ENCODE results near the gene TOR4A. TPM values are rescaled to one million over a fixed set of nuclear protein-coding genes. Genes with fewer than 3 reads are reported as not detected.

The TOR4A gene
- total RNA-seq, 6 experiments from 2014 or later, result 58.4 to 76.2 (median 62.2) TPM

DNA sequence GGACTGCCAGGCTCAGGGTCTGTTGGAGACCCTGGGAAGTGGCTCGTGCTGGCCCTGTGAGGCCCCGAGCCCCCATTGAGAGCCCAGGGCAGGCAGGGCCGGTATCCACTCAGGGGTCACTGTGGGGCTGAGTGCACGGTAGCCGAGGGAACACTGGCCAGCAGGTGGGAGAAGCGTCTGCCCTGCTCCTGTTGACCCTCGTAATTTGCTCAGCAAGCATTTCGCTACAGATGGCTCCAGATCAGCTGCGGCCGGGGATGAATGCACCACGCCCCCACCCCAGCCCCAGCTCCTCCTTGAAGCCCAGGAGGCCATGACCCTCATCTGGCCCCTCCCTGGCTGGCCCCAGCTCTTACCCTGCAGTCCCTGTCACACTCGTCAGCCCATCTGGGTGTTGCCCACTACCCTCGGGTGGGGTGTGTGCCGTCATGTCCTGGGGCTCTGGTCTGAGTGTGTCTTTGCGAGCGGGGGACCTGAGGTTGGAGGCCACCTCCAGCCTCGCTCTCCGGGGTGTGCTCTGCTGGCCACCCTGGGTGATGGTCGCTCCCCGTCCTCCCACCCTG lies 30.6 kb downstream of the TOR4A start:
- no peaks in the 10 kb centered on the region for H3K36me3 Mint-ChIP-seq (ENCODE audit: low read depth)
- H3K27me3 Mint-ChIP-seq (ENCODE audit: insufficient read depth), result peaks cover 6% of the 10 kb centered on the region; the same call in 1 of the 2 replicates
- H3K4me3 Mint-ChIP-seq, result no peak overlapping the region
- no peaks in the 10 kb centered on the region for H3K4me1 Mint-ChIP-seq (ENCODE audit: low read depth)
- no peak for DNase-seq
- no peak overlapping the region for H3K27ac Mint-ChIP-seq
- no peaks in the 10 kb centered on the region for H3K9me3 Mint-ChIP-seq
- TF ChIP-seq, protein P1, sequence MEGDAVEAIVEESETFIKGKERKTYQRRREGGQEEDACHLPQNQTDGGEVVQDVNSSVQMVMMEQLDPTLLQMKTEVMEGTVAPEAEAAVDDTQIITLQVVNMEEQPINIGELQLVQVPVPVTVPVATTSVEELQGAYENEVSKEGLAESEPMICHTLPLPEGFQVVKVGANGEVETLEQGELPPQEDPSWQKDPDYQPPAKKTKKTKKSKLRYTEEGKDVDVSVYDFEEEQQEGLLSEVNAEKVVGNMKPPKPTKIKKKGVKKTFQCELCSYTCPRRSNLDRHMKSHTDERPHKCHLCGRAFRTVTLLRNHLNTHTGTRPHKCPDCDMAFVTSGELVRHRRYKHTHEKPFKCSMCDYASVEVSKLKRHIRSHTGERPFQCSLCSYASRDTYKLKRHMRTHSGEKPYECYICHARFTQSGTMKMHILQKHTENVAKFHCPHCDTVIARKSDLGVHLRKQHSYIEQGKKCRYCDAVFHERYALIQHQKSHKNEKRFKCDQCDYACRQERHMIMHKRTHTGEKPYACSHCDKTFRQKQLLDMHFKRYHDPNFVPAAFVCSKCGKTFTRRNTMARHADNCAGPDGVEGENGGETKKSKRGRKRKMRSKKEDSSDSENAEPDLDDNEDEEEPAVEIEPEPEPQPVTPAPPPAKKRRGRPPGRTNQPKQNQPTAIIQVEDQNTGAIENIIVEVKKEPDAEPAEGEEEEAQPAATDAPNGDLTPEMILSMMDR (IDR thresholded peaks at IDR 0.05), result no peak

DNA sequence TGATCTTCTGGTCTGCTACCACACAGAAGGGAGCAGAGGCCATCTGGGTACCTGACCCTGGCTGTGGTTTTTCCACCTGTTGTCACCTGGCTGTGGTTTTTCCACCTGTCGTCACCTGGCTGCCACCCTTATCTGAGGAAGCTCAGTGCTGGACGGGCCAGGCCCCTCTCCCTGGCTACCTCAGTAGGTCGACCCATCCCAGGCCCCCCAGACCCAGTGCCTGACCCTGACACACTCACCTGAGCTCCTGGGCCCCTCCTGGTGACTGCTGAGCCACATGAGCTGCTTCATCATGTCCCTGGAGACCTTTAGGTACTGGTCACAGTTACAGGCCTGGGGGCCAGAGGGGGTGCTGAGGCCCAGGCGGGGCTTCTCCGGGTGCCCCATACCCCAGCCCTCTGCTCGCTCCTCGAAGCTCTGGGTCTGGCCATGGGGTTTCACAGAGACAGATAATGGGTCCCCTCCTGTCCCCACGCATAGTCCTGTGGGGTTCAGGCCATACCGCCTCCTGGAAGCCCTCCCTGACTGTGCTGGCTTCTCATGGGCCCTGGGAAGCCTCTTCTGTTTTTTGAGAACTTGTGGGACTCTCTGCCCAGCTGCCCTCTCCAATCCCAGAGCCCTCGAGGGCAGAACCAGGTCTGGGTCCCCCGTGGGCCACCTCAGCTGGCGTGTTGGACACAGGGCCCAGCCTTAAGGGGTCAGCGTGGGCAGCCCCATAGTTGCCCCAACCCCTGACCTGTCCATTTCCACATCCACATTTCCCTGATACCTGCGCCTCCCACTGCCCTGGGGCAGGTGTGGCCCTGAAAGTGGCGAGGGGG lies 32.1 kb downstream of the TOR4A start:
- Mint-ChIP-seq H3K4me3 (no peak overlapping the region), H3K4me1 (ENCODE audit: low read depth) (no peaks in the 10 kb centered on the region), H3K27me3 (ENCODE audit: insufficient read depth) (0 out of 2 replicates have a peak, but pooled peaks cover 2% of the 10 kb centered on the region), H3K9me3 (no peaks in the 10 kb centered on the region), H3K27ac (no peak overlapping the region), H3K36me3 (ENCODE audit: low read depth) (no peaks in the 10 kb centered on the region)
- TF ChIP-seq, protein P1 (IDR thresholded peaks at IDR 0.05), result no peak
- no peak for DNase-seq

DNA sequence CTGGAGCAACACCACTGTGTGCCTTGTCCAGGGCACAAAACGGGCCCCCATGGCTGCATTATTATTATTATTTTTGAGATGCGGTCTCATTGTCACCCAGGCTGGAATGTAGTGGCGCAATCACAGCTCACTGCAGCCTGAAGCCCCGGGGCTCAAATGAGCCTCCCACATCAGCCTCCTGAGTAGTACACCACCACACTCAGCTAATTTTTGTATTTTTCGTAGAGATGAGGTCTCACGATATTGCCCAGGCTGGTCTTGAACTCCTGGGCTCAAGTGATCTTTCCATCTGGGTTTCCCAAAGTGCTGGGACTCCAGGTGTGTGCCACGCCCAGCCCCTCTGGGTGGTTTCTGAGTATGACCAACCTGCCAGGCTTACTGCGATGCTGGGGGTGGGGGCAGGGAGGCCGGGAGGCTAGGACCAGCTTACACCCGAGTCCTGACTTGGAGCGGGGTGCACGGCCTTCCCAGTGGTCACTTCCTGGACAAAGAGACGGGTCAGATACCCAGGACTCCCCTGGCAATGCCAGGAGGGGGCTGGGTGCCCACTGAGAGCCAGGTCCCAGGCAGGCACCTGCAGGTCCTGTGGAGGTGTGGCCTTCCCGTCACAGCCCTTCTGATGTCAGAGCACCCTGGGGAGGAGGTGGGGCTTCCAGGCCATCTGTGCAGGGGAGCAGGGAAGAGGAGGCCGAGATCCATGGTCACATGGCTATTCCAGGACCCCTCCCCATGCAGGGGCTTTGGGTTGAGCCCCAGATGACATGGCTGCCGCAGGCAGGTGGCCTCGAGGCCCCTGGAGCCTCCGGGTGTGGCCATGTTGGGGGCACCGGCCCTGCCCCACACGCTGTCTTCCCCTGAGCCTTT lies 32.9 kb downstream of the TOR4A start:
- no peak for DNase-seq
- H3K27me3 Mint-ChIP-seq (ENCODE audit: insufficient read depth), result 0 out of 2 replicates have a peak, but pooled peaks cover 2% of the 10 kb centered on the region
- no peak overlapping the region for H3K27ac Mint-ChIP-seq
- H3K36me3 Mint-ChIP-seq (ENCODE audit: low read depth), result no peaks in the 10 kb centered on the region
- TF ChIP-seq, protein P1 (IDR thresholded peaks at IDR 0.05), result no peak
- no peaks in the 10 kb centered on the region for H3K9me3 Mint-ChIP-seq
- H3K4me1 Mint-ChIP-seq (ENCODE audit: low read depth), result no peaks in the 10 kb centered on the region
- H3K4me3 Mint-ChIP-seq, result no peak overlapping the region

DNA sequence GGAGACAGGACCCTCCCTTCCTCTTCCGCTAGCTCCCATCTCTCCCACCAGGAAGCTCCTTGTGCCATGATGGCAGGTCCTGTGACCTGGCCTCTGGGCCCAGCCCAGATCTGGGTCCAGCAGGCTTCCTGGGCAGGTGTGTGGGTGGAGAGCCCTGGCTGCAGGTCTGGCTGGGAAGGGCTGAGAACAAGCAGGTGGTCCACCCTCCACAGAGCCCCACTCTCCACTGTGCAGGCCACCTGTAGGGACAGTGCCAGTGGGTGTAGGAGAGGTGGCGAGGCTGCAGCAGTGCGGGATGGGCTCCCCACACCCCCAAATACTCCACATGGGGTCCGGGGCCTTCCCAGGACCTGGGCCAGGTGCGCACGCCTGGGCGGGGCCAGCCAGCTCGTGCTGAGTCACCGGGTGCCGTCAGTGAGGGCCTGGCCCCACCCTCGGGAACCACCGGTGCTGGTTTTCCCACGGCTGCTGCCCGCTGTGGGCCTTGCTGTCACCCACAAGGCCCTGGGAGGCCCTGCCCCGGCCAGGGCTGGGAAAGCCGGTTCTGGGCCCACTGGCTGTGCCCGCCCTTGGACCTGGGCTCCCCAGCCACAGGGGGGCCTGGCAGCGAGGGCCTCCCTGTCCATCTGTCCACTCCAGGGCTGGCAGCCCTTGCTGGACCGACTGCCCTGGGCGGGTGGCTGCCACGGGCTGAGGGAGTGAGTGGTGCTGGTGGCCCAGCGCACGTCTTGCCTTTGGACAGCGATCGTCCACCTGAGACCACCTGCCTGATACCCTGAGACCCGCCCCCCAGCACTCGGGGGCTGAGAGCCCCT lies 33.9 kb downstream of the TOR4A start:
- H3K4me1 Mint-ChIP-seq (ENCODE audit: low read depth), result no peaks in the 10 kb centered on the region
- no peak overlapping the region for H3K4me3 Mint-ChIP-seq
- H3K27ac Mint-ChIP-seq, result no peak overlapping the region
- no peaks in the 10 kb centered on the region for H3K36me3 Mint-ChIP-seq (ENCODE audit: low read depth)
- no peak for DNase-seq
- no peaks in the 10 kb centered on the region for H3K9me3 Mint-ChIP-seq
- 0 out of 2 replicates have a peak, but pooled peaks cover 2% of the 10 kb centered on the region for H3K27me3 Mint-ChIP-seq (ENCODE audit: insufficient read depth)
- TF ChIP-seq, protein P1 (IDR thresholded peaks at IDR 0.05), result no peak
